ENCODE measurements around the gene SPIC. TPM values are rescaled to one million over a fixed set of nuclear protein-coding genes. Genes with fewer than 3 reads are reported as not detected.

SPIC gene
- total RNA-seq (2014; rRNA removed) (not detected in 2 replicates), Bru-seq, nascent RNA (not detected), BruChase-seq, experiment 1, labeled RNA remaining after a 6-hour chase (not detected), BruChase-seq, experiment 2, labeled RNA remaining after a 2-hour chase (not detected)
- long read RNA-seq: 0 reads

DNA sequence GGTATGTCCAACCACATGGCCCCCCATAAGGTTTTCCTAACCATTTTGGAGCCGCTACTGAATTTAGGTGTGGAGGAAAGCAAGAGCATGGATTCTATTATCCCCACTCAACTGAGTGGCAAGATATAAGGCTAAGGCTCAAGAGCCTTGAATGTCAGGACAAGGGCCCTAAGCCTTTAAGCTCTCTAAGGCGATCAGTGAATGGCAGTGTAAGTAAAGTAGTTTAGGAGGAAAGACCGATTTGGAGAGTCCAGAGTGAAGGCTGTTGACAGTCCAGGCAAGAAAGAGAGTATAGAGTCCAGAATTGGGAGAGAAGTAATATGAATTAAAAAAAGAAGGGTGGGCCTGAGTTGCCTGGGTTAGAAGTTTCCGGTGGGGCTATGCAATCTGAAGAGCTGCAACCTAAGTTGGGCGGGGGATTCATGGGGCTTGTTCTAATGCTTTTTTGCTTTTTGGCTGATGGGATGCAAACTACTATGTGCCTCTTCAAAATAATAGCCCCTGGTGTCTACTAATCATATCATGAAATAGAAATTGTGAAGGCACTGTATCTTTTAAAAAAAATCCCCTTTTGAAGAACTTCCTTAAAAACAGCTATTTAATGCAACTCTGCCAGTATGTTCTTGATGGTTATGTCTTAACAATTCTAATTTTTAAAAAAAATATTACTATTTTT, at the start of gene SPIC:
Gene SPIC, plus strand, starts transcription at position 626 of the 676 bp plus-strand sequence. CDS start 1,569 bp downstream, outside the sequence.
- H3K36me3 ChIP-seq (ENCODE audit: low read depth, low read length): no peaks in the 10 kb centered on the region
- no peaks in the 10 kb centered on the region for H3K79me2 ChIP-seq (ENCODE audit: low read length)
- ChIA-PET CTCF (no interaction called here), POLR2A (ENCODE audit: unreplicated experiment) (no interaction called here)
- H2AFZ ChIP-seq (ENCODE audit: low read length): no peak within 1 kb of the TSS
- BruUV-seq (replicated peaks): no TSS peak
- no peak for TF ChIP-seq EZH2phosphoT487 (IDR thresholded peaks at IDR 0.05; ENCODE audit: borderline replicate concordance, low read length)
- TF ChIP-seq CTCF (conservative IDR thresholded peaks at IDR 0.05; ENCODE audit: low read depth, low read length): no peak
- no peak for TF ChIP-seq EZH2 (IDR thresholded peaks at IDR 0.05; ENCODE audit: low read length, unreplicated experiment)
- H3K9me2 ChIP-seq (replicated peaks; ENCODE audit: low read length): no peaks in the 10 kb centered on the region
- peaks cover 42% of the 10 kb centered on the region for H3K27me3 ChIP-seq (ENCODE audit: low read length)
- H3K27ac ChIP-seq (ENCODE audit: low read length): no peak within 1 kb of the TSS
- intact Hi-C loops (cut with micrococcal nuclease): no loop called here
- H3F3A ChIP-seq (ENCODE audit: low read length, unreplicated experiment): no peaks in the 10 kb centered on the region
- no peaks in the 10 kb centered on the region for H4K20me1 ChIP-seq (ENCODE audit: low read length)
- H3K9ac ChIP-seq (ENCODE audit: low read length): no peak within 1 kb of the TSS
- no peak within 1 kb of the TSS for H3K4me3 ChIP-seq (ENCODE audit: low read length)
- H3K9me3 ChIP-seq (ENCODE audit: low read length): no peaks in the 10 kb centered on the region
- H3K4me1 ChIP-seq (ENCODE audit: insufficient read depth, low read length): no peaks in the 10 kb centered on the region
- ATAC-seq: no peak
- no peak within 1 kb of the TSS for H3K4me2 ChIP-seq (ENCODE audit: low read length)
- DNase-seq: no peak

DNA sequence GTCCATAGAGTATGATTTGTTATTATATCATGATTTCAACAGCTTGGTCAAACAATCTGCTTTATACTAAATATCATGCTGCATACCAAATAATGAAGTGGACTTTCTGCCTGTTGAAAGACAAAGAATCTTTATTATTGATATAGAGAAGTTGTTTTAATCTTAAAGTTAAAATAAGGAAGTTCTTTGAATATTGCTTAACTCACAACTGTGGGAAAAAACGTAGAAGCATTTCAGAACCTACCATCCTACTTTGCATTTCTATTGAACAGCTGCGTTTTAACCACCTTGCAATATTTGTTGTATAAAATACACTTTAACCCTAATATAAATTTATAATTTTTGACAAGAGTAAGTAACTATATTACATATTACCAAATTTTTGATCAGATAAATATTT, 44.7 kb upstream of the SPIC start:
- H3K9me2 ChIP-seq (replicated peaks; ENCODE audit: low read length): no peaks in the 10 kb centered on the region
- H3K27ac ChIP-seq (ENCODE audit: low read length): no peak overlapping the region
- no TSS peak for BruUV-seq (replicated peaks)
- no peaks in the 10 kb centered on the region for H3F3A ChIP-seq (ENCODE audit: low read length, unreplicated experiment)
- intact Hi-C loops (cut with micrococcal nuclease): no loop called here
- H3K4me2 ChIP-seq (ENCODE audit: low read length): no peak overlapping the region
- ChIA-PET POLR2A (ENCODE audit: unreplicated experiment) (interaction anchor here (0.7 kb wide), 1 partner anchor 93 kb away, joined by 3 read pairs; no protein-coding TSS in a partner anchor), CTCF (no interaction called here)
- no peaks in the 10 kb centered on the region for H3K79me2 ChIP-seq (ENCODE audit: low read length)
- no peak overlapping the region for H3K4me3 ChIP-seq (ENCODE audit: low read length)
- ATAC-seq (no peak), DNase-seq (no peak)
- no peaks in the 10 kb centered on the region for H3K4me1 ChIP-seq (ENCODE audit: insufficient read depth, low read length)
- no peaks in the 10 kb centered on the region for H3K9me3 ChIP-seq (ENCODE audit: low read length)
- H3K36me3 ChIP-seq (ENCODE audit: low read depth, low read length): no peaks in the 10 kb centered on the region
- TF ChIP-seq EZH2phosphoT487 (IDR thresholded peaks at IDR 0.05; ENCODE audit: borderline replicate concordance, low read length) (no peak), CTCF (conservative IDR thresholded peaks at IDR 0.05; ENCODE audit: low read depth, low read length) (no peak), EZH2 (IDR thresholded peaks at IDR 0.05; ENCODE audit: low read length, unreplicated experiment) (no peak)
- peaks cover 10% of the 10 kb centered on the region; the same call in 1 of the 2 replicates for H3K27me3 ChIP-seq (ENCODE audit: low read length)
- H3K9ac ChIP-seq (ENCODE audit: low read length): no peak overlapping the region
- no peaks in the 10 kb centered on the region for H4K20me1 ChIP-seq (ENCODE audit: low read length)
- no peak overlapping the region for H2AFZ ChIP-seq (ENCODE audit: low read length)

DNA sequence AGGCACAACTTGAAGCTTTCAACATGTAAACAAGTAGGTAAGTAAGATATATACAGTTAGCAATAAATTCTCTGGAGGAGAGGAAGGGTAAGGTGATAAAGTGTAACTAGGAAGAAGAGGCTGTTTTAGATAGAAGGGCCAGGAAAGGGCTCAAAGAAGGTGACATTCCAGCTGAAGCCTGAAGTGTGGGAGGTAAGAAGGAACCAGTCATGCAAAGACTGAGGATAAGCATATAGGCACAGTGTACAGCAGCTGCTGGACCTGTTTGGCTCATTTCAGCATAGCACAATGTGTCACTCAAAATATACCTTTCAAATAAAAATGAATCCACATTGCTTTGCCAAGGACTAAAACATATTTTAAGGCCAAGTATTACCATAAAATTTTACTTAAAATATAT, 39.0 kb upstream of the SPIC start:
- no peaks in the 10 kb centered on the region for H3K9me2 ChIP-seq (replicated peaks; ENCODE audit: low read length)
- no peaks in the 10 kb centered on the region for H3K79me2 ChIP-seq (ENCODE audit: low read length)
- H3K4me1 ChIP-seq (ENCODE audit: insufficient read depth, low read length): no peaks in the 10 kb centered on the region
- H3K27ac ChIP-seq (ENCODE audit: low read length): no peak overlapping the region
- ChIA-PET CTCF (interaction anchor here (0.6 kb wide), 1 partner anchor 21 kb away, joined by 3 read pairs; no protein-coding TSS in a partner anchor), POLR2A (ENCODE audit: unreplicated experiment) (no interaction called here)
- H3K9ac ChIP-seq (ENCODE audit: low read length): no peak overlapping the region
- H4K20me1 ChIP-seq (ENCODE audit: low read length): no peaks in the 10 kb centered on the region
- TF ChIP-seq CTCF (conservative IDR thresholded peaks at IDR 0.05; ENCODE audit: low read depth, low read length) (no peak), EZH2phosphoT487 (IDR thresholded peaks at IDR 0.05; ENCODE audit: borderline replicate concordance, low read length) (no peak), EZH2 (IDR thresholded peaks at IDR 0.05; ENCODE audit: low read length, unreplicated experiment) (no peak)
- H3K4me3 ChIP-seq (ENCODE audit: low read length): no peak overlapping the region
- no peaks in the 10 kb centered on the region for H3K36me3 ChIP-seq (ENCODE audit: low read depth, low read length)
- ATAC-seq (no peak), DNase-seq (no peak)
- no peaks in the 10 kb centered on the region for H3F3A ChIP-seq (ENCODE audit: low read length, unreplicated experiment)
- intact Hi-C loops (cut with micrococcal nuclease): no loop called here
- H3K9me3 ChIP-seq (ENCODE audit: low read length): no peaks in the 10 kb centered on the region
- H2AFZ ChIP-seq (ENCODE audit: low read length): no peak overlapping the region
- peaks cover 15% of the 10 kb centered on the region; the same call in 1 of the 2 replicates for H3K27me3 ChIP-seq (ENCODE audit: low read length)
- no TSS peak for BruUV-seq (replicated peaks)
- H3K4me2 ChIP-seq (ENCODE audit: low read length): no peak overlapping the region
